ENCODE data around the gene POTEH.
"Not testable (repeated sequence)": the region's sequence is repeated elsewhere in the genome, so short reads cannot be mapped to it uniquely, and the experiment has no call there.

POTEH gene

GRCh38 chr22:15689749-15690125 lies at the start of gene POTEH:
TSS of gene POTEH (plus strand) at chr22:15690026. CDS start at chr22:15690078, 52 bp downstream.
- not testable (repeated sequence) for DNase-seq (ENCODE audit: low spot score)

- not testable (repeated sequence) for DNase-seq (ENCODE audit: low spot score)
These were observed 47.5 kb upstream of the POTEH start for GRCh38 chr22:15642288-15642861.

DNA sequence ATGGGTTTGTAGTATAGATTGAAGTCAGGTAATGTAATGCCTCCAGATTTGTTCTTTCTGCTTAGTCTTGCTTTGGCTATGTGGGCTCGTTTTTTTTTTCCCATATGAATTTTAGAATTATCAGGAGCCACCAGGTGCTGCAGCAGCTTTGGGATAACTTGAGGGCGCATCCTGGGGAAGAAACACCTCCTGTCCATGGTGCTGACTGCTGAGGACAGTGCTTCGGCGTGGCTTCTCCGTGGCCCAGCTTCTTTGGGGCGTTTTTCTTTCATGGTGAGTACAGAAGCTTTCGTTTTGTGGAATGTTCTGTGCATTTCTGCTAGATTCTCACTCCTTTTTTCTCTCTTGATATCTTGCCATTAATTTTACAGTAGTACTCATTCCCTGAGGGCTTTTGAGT lies 37.9 kb upstream of the POTEH start:
- DNase-seq (ENCODE audit: low spot score), result not testable (repeated sequence)

DNA sequence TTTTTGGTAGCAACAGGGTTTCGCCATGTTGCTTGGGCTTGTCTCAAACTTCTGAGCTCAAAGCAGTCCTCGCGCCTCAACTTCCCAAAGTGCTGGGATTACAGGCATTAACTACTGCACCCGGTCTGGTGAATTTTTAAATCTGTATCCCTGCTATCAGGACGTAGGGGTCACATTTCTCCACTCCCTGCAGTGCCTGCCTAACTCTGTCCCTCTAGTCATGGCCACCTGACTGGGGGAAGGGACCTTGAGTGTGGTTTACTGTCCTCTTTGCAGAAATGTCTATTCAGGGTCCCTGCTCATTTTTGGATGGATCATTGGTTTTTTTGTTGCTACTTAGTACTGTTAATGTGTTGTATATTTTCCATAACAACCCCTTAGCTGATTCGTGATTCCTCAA lies 37.1 kb upstream of the POTEH start:
- DNase-seq (ENCODE audit: low spot score), result not testable (repeated sequence)

- DNase-seq (ENCODE audit: low spot score), result not testable (repeated sequence)
These were observed 36.6 kb upstream of the POTEH start for GRCh38 chr22:15653241-15653640.

GRCh38 chr22:15661102-15661501 lies 28.7 kb upstream of the POTEH start:
- not testable (repeated sequence) for DNase-seq (ENCODE audit: low spot score)

DNA sequence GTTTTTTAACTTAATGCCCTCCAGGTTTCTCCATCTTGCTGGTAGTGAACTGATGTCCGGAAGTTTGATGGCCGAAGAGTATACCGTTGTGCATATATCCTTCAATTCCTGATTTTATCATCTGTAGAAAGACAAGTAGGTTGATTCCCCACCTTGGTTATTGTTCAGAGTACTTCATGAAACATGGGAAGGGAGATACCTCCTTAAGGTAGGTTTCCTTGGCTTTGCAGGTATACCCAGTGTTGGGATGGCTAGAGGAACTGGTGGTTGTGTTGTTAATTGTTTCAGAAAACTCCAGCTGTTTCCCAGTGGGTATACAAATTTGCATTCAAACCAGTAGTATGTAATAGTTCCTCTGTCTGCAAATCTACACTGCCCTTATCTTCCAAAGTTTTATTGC lies 25.1 kb upstream of the POTEH start:
- DNase-seq (ENCODE audit: low spot score), result not testable (repeated sequence)

GRCh38 chr22:15665478-15665877 lies 24.3 kb upstream of the POTEH start:
- DNase-seq (ENCODE audit: low spot score), result not testable (repeated sequence)

GRCh38 chr22:15669430-15669829 lies 20.4 kb upstream of the POTEH start:
- not testable (repeated sequence) for DNase-seq (ENCODE audit: low spot score)

DNA sequence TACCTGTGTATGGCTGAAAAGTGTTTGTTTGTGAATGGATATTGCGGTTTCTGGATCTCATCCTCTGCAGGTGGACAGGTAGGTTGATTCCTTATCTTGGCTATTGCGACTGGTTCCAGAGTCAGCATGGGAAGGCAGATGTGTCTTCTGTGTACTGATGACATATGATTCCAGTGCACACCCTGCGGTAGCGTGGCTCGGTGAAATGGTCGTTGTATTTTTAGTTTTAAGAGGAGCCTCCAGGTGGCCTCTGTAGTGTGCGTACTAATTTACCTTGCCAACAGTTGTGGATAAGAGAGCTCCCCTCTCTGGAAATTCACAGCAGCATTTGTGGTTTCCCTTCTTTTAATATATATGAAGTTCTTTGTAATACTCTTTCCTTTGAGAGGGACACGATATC lies 10.1 kb upstream of the POTEH start:
- not testable (repeated sequence) for DNase-seq (ENCODE audit: low spot score)

- DNase-seq (ENCODE audit: low spot score), result not testable (repeated sequence)
These were observed 5.7 kb upstream of the POTEH start for GRCh38 chr22:15684115-15684514.

GRCh38 chr22:15684695-15685094 lies 5.1 kb upstream of the POTEH start:
- DNase-seq (ENCODE audit: low spot score), result not testable (repeated sequence)

- DNase-seq (ENCODE audit: low spot score), result not testable (repeated sequence)
These were observed 4.2 kb upstream of the POTEH start for GRCh38 chr22:15685641-15686040.

- not testable (repeated sequence) for DNase-seq (ENCODE audit: low spot score)
These were observed 2.7 kb upstream of the POTEH start for GRCh38 chr22:15687086-15687485.

GRCh38 chr22:15687676-15688075 lies 2.1 kb upstream of the POTEH start:
- DNase-seq (ENCODE audit: low spot score), result not testable (repeated sequence)

GRCh38 chr22:15688090-15688489 lies 1.7 kb upstream of the POTEH start:
- DNase-seq (ENCODE audit: low spot score), result not testable (repeated sequence)

DNA sequence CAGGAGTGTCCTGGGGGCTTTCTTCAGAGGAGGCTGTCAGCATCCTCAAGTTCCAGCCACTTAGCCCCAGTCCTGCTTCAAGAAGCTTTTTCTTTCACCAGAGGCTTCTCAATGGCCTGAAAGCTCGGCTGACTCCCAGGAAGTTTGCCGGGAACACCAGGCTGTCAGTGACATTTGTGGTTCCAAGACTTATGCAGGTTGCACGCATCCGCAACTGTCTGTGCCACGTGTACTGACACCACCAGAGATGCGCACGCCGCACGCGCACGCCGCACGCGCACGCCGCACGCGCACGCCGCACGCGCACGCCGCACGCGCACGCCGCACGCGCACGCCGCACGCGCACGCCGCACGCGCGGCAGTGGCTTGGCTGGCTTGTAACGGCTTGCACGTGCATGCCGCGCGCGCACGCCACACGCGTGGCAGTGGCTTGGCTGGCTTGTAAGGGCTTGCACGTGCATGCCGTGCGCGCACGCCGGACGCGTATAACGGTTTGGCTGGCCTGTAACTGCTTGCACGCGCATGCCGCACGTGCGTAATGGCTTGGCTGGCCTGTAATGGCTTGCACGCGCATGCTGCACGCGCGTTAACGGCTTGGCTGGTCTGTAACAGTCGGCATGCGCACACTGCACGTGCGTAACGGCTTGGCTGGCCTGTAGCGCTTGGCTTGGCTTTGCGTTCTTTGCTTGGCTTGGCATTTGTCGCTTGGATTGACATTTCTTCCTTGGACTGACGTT lies 646 bp upstream of the POTEH start:
- not testable (repeated sequence) for DNase-seq (ENCODE audit: low spot score)

DNA sequence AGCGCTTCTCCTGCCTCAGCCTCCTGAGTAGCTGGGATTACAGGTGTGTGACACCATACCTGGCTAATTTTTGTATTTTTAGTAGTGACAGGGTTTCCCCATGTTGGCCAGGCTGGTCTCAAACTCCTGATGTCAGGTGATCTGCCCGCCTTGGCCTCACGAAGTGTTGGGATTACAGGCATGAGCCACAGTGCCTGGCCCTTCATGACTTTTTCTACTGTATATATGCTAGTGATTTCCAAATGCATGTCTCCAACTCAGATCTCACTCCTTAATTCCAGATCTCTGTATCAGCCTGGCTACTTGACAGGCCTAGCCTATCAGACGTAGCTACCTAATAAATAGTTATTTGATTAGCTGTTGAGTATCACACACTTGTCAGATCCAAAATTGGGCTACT lies 23.8 kb downstream of the POTEH start:
- DNase-seq (ENCODE audit: low spot score), result not testable (repeated sequence)

DNA sequence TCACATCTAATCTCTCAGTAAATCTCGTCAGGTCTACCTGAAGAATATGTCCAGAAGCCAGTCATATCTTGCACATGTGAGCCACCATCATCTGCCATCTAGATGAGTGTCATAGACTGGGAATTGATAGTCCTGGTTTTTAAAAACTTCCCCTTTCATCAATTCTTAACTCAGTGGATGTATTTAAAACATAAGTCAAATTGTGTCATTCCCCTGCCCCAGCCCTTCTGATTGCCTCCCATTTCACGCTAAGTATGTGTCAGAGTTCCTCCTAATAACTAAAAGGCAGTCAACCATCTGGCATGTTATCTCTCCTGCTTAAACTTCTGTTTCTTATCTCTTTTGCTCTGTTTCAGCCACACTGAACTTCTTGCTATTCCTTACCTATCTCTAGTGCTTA lies 24.3 kb downstream of the POTEH start:
- DNase-seq (ENCODE audit: low spot score), result not testable (repeated sequence)

DNA sequence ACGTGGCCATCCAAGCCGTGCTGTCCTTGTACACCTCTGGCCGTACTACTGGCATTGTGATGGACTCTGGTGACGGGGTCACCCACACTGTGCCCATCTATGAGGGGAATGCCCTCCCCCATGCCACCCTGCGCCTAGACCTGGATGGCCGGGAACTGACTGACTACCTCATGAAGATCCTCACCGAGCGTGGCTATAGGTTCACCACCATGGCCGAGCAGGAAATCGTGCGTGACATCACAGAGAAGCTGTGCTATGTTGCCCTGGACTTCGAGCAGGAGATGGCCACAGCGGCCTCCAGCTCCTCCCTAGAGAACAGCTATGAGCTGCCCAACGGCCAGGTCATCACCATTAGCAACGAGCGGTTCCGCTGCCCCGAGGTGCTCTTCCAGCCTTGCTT lies 32.1 kb downstream of the POTEH start:
- DNase-seq (ENCODE audit: low spot score), result not testable (repeated sequence)

GRCh38 chr22:15729209-15729917 lies 39.5 kb downstream of the POTEH start:
- not testable (repeated sequence) for DNase-seq (ENCODE audit: low spot score)

- not testable (repeated sequence) for DNase-seq (ENCODE audit: low spot score)
These were observed 41.2 kb downstream of the POTEH start for GRCh38 chr22:15731023-15731422.

GRCh38 chr22:15734411-15734810 lies 44.6 kb downstream of the POTEH start:
- not testable (repeated sequence) for DNase-seq (ENCODE audit: low spot score)
